GM13976 (cell line): ENCODE data around the gene ROBO1.

ENCODE experiments used
- DNase-seq: peaks from one replicate; pipeline ENCODE4 v3.0.0; 2012; ENCODE audit warnings: low spot score
- CTCF ChIP-seq: IDR thresholded peaks from 2 replicates; pipeline ENCODE4 v1.5.1; 2012; ENCODE audit warnings: borderline replicate concordance, mild to moderate bottlenecking; ENCODE audit not compliant: insufficient read depth; ENCODE audit errors: extremely low read depth, missing control alignments, control extremely low read depth
- in situ Hi-C: fragments of 300-500 bp; cut with MboI; formaldehyde crosslinking; loops from one replicate; pipeline ENCODE4 v1.12.0; 2022; ENCODE audit warnings: low sequenced_read_pairs, mixed read lengths, inconsistent platforms; ENCODE audit not compliant: unreplicated experiment

ROBO1 gene

GRCh38 chr3:78718707-78719106, 1049.1 kb downstream of the ROBO1 start:
- in situ Hi-C loops = no loop called here

GRCh38 chr3:78717041-78717440, 1050.8 kb downstream of the ROBO1 start:
- in situ Hi-C loops = no loop called here
- TF ChIP-seq CTCF = no peak
- DNase-seq = no peak

More at GRCh38 chr3:78718707-78719106, 1049.1 kb downstream of the ROBO1 start:
- no peak for DNase-seq
- TF ChIP-seq CTCF = no peak

GRCh38 chr3:78712941-78713340, 1054.9 kb downstream of the ROBO1 start:
- no peak for DNase-seq
- TF ChIP-seq CTCF = no peak
- in situ Hi-C loops = no loop called here

GRCh38 chr3:78712270-78712669, 1055.5 kb downstream of the ROBO1 start:
- in situ Hi-C loops = no loop called here
- no peak for DNase-seq
- no peak for TF ChIP-seq CTCF

- in situ Hi-C loops = no loop called here
- no peak for DNase-seq
- no peak for TF ChIP-seq CTCF
Measured at GRCh38 chr3:78708565-78709073, 1059.2 kb downstream of the ROBO1 start.

GRCh38 chr3:78707609-78708008, 1060.2 kb downstream of the ROBO1 start:
- no peak for TF ChIP-seq CTCF
- DNase-seq = no peak
- in situ Hi-C loops = no loop called here

- in situ Hi-C loops = no loop called here
- no peak for TF ChIP-seq CTCF
- no peak for DNase-seq
Measured at GRCh38 chr3:78706906-78707523, 1060.8 kb downstream of the ROBO1 start.
